Right atrium auricular region (tissue), 2 donors: Measurements from ENCODE around the gene PPFIBP2. TPM values are rescaled to one million over a fixed set of nuclear protein-coding genes. Genes with fewer than 3 reads are reported as not detected.

Source experiments
- DNase-seq: peaks from one replicate; pipeline ENCODE4 v3.0.0-alpha.2; 2019; ENCODE audit warnings: low spot score
- H3K27ac ChIP-seq, 2 donors: fragments of 200-600 bp; sonication (generic); 1 replicate in 1 of 2; 2 replicates in 1 of 2; pipeline ENCODE4 v1.5.1; 2016 to 2019
- H3K27me3 ChIP-seq, 2 donors: fragments of 200-600 bp; sonication (generic); one replicate each; pipeline versions ENCODE4 v1.5.1 to v1.6.0; 2017 to 2019
- H3K36me3 ChIP-seq: fragments of 200-600 bp; sonication (generic); one replicate; pipeline ENCODE4 v1.5.1; 2016
- H3K4me1 ChIP-seq, 2 donors: fragments of 200-600 bp; sonication (generic); one replicate each; pipeline versions ENCODE4 v1.5.1 to v1.6.0; 2017 to 2019
- H3K4me3 ChIP-seq, 2 donors: fragments of 200-600 bp; sonication (generic); 1 replicate in 1 of 2; 2 replicates in 1 of 2; pipeline ENCODE4 v1.5.1; 2017 to 2019; ENCODE audit warnings: mild to moderate bottlenecking in 1 of 2, moderate library complexity in 1 of 2
- H3K9me3 ChIP-seq, 2 donors: fragments of 200-600 bp; sonication (generic); one replicate each; pipeline ENCODE4 v1.5.1; 2019
- total RNA-seq, 2 donors: library from RNA; depleted of rRNA; stranded (reverse); fragments of >200 nt; gene quantifications; one replicate each; pipeline ENCODE4 v1.1.0, GENCODE V29; 2016
- TF ChIP-seq, protein P1 (sequence below), 2 donors: fragments of 200-600 bp; sonication (generic); IDR thresholded peaks; one replicate each; pipeline ENCODE4 v1.5.1; 2019; ENCODE audit warnings: antibody characterized with exemption in 2 of 2

The PPFIBP2 gene
- total RNA-seq, 2 donors from 2014 or later, result 13.0 to 24.0 TPM

DNA sequence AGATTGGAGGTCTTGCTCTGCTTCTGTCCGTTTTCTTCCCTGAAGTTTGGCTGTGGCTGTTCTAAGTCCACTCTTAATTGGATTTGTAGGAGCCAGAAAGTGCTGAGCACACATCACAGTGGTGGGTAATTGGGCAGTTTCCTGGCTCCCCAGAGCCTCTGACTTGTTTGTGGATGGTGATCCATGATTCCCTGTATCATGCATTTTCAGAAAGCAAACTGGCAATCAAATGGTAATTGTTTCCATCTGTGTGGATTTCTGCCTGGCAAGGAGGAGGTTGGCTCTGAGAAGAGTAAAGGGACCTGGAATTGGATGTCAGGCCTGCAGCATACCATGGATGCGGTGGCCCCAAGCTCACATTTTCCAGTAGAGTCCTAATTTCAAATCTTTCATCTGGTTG, 49.5 kb downstream of the PPFIBP2 start:
- no peaks in the 10 kb centered on the region for H3K27me3 ChIP-seq
- TF ChIP-seq, protein P1, sequence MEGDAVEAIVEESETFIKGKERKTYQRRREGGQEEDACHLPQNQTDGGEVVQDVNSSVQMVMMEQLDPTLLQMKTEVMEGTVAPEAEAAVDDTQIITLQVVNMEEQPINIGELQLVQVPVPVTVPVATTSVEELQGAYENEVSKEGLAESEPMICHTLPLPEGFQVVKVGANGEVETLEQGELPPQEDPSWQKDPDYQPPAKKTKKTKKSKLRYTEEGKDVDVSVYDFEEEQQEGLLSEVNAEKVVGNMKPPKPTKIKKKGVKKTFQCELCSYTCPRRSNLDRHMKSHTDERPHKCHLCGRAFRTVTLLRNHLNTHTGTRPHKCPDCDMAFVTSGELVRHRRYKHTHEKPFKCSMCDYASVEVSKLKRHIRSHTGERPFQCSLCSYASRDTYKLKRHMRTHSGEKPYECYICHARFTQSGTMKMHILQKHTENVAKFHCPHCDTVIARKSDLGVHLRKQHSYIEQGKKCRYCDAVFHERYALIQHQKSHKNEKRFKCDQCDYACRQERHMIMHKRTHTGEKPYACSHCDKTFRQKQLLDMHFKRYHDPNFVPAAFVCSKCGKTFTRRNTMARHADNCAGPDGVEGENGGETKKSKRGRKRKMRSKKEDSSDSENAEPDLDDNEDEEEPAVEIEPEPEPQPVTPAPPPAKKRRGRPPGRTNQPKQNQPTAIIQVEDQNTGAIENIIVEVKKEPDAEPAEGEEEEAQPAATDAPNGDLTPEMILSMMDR (IDR thresholded peaks at IDR 0.05), result no peak

GRCh38 chr11:7564803-7565202, 51.0 kb downstream of the PPFIBP2 start:
- Histone ChIP-seq H3K27ac (no peak overlapping the region), H3K4me1 (no peaks in the 10 kb centered on the region), H3K27me3 (no peaks in the 10 kb centered on the region), H3K4me3 (no peak overlapping the region), H3K36me3 (no peaks in the 10 kb centered on the region), H3K9me3 (no peaks in the 10 kb centered on the region)
- TF ChIP-seq, protein P1 (IDR thresholded peaks at IDR 0.05), result no peak
- no peak for DNase-seq

More for the DNA sequence above, 49.5 kb downstream of the PPFIBP2 start:
- no peak overlapping the region for H3K27ac ChIP-seq
- no peak overlapping the region for H3K4me3 ChIP-seq
- no peak for DNase-seq
- H3K36me3 ChIP-seq, result no peaks in the 10 kb centered on the region
- no peaks in the 10 kb centered on the region for H3K4me1 ChIP-seq
- no peaks in the 10 kb centered on the region for H3K9me3 ChIP-seq

DNA sequence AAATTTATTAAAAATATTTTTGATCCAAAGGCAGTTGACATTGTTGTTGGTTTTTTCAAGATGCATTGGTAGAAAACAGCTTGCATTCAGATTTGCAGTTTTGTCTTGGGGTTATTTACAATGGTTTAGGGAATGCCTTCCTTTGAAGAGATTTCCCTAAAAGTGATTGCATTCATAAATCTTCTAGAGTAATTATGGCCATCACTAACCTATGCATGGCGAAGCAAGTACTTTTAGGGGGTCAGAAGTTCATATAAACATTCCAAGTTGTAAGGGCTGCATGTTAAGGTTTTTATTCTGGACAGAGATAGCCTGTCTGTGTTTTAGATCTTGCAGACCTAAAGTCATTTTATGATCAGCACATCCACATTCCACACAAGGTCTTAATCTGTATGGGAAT, 53.5 kb downstream of the PPFIBP2 start:
- no peak overlapping the region for H3K4me3 ChIP-seq
- peaks cover 0 to 8% of the 10 kb centered on the region in 2 donors for H3K4me1 ChIP-seq
- no peaks in the 10 kb centered on the region for H3K36me3 ChIP-seq
- no peaks in the 10 kb centered on the region for H3K27me3 ChIP-seq
- DNase-seq, result no peak
- TF ChIP-seq, protein P1 (IDR thresholded peaks at IDR 0.05), result no peak
- H3K27ac ChIP-seq, result no peak overlapping the region
- H3K9me3 ChIP-seq, result no peaks in the 10 kb centered on the region

DNA sequence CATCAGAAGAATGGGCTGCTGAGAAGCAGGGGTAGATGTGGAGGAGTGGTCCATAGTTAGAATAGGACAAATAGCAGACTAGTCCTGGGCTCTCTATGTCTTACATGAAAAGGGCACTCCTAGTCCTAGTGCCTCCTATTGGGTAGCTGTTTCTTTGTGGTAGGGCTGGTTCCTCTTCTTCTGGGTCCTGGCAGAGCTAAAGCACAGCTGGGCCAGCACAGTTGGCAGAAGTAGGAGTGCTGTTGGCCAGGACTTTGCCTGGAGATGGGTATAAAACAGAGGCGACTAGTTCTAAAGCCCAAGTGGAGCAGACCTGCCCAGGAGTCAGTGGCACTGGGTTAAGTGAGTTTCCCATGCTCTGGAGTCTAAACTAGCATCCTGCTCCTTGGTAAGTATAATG, 55.2 kb downstream of the PPFIBP2 start:
- no peaks in the 10 kb centered on the region for H3K36me3 ChIP-seq
- H3K27ac ChIP-seq, result no peak overlapping the region
- H3K4me1 ChIP-seq, result peaks cover 0 to 8% of the 10 kb centered on the region in 2 donors
- TF ChIP-seq, protein P1 (IDR thresholded peaks at IDR 0.05), result no peak
- no peaks in the 10 kb centered on the region for H3K27me3 ChIP-seq
- H3K4me3 ChIP-seq, result no peak overlapping the region
- no peak for DNase-seq
- no peaks in the 10 kb centered on the region for H3K9me3 ChIP-seq

- H3K4me3 ChIP-seq, result no peak overlapping the region
- H3K27ac ChIP-seq, result no peak overlapping the region
- TF ChIP-seq, protein P1 (IDR thresholded peaks at IDR 0.05), result no peak
- no peaks in the 10 kb centered on the region for H3K27me3 ChIP-seq
- no peaks in the 10 kb centered on the region for H3K9me3 ChIP-seq
- peaks cover 0 to 8% of the 10 kb centered on the region in 2 donors for H3K4me1 ChIP-seq
- H3K36me3 ChIP-seq, result no peaks in the 10 kb centered on the region
- no peak for DNase-seq
These were observed 56.4 kb downstream of the PPFIBP2 start for GRCh38 chr11:7570241-7570640.

DNA sequence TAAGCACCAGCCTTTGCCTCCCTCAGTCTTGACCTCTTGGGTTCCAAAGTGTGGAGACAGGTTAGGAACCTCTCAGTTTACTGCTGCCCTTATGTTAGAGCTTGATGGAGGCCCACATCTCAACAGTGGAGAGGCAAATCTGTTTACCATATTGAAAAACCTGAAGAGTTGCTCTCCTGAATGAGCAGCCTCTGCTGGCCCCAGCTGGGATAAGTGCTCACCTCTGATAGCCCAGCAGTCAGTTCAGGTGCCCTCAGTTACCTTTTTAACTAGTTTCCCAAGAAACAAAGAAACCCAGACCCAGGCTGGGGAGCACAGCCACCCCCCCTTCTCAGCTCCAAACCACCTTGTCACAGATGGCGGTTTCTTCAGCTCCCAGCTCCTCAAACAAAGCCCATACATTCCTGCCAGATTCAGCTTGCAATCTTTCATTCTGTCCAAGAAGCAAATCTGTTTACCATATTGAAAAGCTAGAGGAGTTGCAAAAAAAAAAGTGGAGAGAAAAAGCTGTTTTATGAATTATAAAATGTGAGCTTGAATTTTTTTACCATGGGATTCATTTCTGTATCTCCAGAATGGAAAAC, 57.2 kb downstream of the PPFIBP2 start:
- Histone ChIP-seq H3K9me3 (no peaks in the 10 kb centered on the region), H3K27ac (no peak overlapping the region), H3K4me3 (no peak overlapping the region), H3K36me3 (no peaks in the 10 kb centered on the region), H3K27me3 (no peaks in the 10 kb centered on the region), H3K4me1 (peaks cover 0 to 16% of the 10 kb centered on the region in 2 donors)
- no peak for DNase-seq
- TF ChIP-seq, protein P1 (IDR thresholded peaks at IDR 0.05), result no peak
